A549 (cell line): ENCODE measurements around the gene CTNNA1.

ENCODE experiments used
- RFX5 ChIP-seq: fragments of 450-650 bp; IDR thresholded peaks from 2 replicates; pipeline ENCODE4 v1.7.1; 2014; ENCODE audit warnings: antibody characterized with exemption, mild to moderate bottlenecking, moderate library complexity
- SMC3 ChIP-seq: fragments of >200 bp; sonication (Bioruptor Twin); formaldehyde crosslinking; IDR thresholded peaks from 3 replicates; pipeline ENCODE4 v1.6.1; 2018; ENCODE audit warnings: inconsistent platforms
- TF ChIP-seq, protein P1 (sequence below): fragments of 200-600 bp; sonication (generic); IDR thresholded peaks from 2 replicates; pipeline ENCODE4 v1.6.1; 2016; ENCODE audit warnings: antibody characterized with exemption, mild to moderate bottlenecking, moderate library complexity
- TF ChIP-seq, protein P2 (sequence below): IDR thresholded peaks from 2 replicates; pipeline ENCODE4 v1.6.1; 2012

DNA sequence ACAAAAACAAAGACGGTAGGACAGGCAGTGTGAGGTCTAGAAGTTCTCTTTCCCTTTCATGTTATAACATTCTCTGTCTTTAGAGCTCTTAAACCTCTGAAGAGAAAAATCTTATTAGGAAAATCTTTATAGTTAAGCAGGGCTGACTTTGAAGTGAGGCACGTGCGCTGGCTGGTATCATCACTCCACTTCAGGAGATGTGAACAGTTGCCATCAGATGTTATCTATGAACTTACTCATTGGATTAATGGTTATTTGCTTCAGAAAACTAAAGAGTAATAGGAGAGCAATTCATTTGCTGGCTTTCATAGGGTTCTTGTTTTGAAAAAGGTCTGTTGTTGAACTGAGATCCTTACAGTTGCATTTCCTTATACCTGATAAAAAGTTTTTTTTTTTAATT, 96.2 kb downstream of the CTNNA1 start:
- no peak for TF ChIP-seq SMC3
- TF ChIP-seq, protein P1, sequence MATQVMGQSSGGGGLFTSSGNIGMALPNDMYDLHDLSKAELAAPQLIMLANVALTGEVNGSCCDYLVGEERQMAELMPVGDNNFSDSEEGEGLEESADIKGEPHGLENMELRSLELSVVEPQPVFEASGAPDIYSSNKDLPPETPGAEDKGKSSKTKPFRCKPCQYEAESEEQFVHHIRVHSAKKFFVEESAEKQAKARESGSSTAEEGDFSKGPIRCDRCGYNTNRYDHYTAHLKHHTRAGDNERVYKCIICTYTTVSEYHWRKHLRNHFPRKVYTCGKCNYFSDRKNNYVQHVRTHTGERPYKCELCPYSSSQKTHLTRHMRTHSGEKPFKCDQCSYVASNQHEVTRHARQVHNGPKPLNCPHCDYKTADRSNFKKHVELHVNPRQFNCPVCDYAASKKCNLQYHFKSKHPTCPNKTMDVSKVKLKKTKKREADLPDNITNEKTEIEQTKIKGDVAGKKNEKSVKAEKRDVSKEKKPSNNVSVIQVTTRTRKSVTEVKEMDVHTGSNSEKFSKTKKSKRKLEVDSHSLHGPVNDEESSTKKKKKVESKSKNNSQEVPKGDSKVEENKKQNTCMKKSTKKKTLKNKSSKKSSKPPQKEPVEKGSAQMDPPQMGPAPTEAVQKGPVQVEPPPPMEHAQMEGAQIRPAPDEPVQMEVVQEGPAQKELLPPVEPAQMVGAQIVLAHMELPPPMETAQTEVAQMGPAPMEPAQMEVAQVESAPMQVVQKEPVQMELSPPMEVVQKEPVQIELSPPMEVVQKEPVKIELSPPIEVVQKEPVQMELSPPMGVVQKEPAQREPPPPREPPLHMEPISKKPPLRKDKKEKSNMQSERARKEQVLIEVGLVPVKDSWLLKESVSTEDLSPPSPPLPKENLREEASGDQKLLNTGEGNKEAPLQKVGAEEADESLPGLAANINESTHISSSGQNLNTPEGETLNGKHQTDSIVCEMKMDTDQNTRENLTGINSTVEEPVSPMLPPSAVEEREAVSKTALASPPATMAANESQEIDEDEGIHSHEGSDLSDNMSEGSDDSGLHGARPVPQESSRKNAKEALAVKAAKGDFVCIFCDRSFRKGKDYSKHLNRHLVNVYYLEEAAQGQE = no peak
- TF ChIP-seq, protein P2, sequence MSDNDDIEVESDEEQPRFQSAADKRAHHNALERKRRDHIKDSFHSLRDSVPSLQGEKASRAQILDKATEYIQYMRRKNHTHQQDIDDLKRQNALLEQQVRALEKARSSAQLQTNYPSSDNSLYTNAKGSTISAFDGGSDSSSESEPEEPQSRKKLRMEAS = no peak
- no peak for TF ChIP-seq RFX5
